Esophagus muscularis mucosa (tissue), 4 donors: ENCODE results near the gene CDH6. TPM values are rescaled to one million over a fixed set of nuclear protein-coding genes. Genes with fewer than 3 reads are reported as not detected.

Experiments used
- DNase-seq: peaks from one replicate; pipeline ENCODE4 v3.0.0-alpha.2; 2017; ENCODE audit errors: extremely low spot score
- H3K27ac ChIP-seq, 4 donors: fragments of 200-600 bp; sonication (generic); replicated peaks in 1 of 4; 1 replicate in 3 of 4; 2 replicates in 1 of 4; pipeline ENCODE4 v1.5.1; 2016 to 2019; ENCODE audit warnings: mild to moderate bottlenecking in 1 of 4
- H3K27me3 ChIP-seq, 4 donors: fragments of 200-600 bp; sonication (generic); one replicate each; pipeline versions ENCODE4 v1.5.1 to v1.6.0; 2016 to 2019
- H3K36me3 ChIP-seq, 4 donors: fragments of 200-600 bp; sonication (generic); one replicate each; pipeline ENCODE4 v1.5.1; 2016 to 2019
- H3K4me1 ChIP-seq, 4 donors: fragments of 200-600 bp; sonication (generic); one replicate each; pipeline ENCODE4 v1.5.1; 2016 to 2019
- H3K4me3 ChIP-seq, 4 donors: fragments of 200-600 bp; sonication (generic); 1 replicate in 2 of 4; 2 replicates in 2 of 4; pipeline ENCODE4 v1.5.1; 2016 to 2019; ENCODE audit warnings: mild to moderate bottlenecking in 4 of 4, moderate library complexity in 1 of 4
- H3K9me3 ChIP-seq, 4 donors: fragments of 200-600 bp; sonication (generic); 1 replicate in 3 of 4; 2 replicates in 1 of 4; pipeline ENCODE4 v1.5.1; 2016 to 2019
- EP300 ChIP-seq: sonication (generic); formaldehyde crosslinking; IDR thresholded peaks from one replicate; pipeline ENCODE4 v1.6.1; 2017; ENCODE audit warnings: antibody characterized with exemption
- POLR2A ChIP-seq: fragments of 450-650 bp; IDR thresholded peaks from one replicate; pipeline ENCODE4 v1.6.1; 2017; ENCODE audit warnings: antibody characterized with exemption, moderate library complexity, mild to moderate bottlenecking, low read depth
- POLR2AphosphoS5 ChIP-seq, 2 donors: sonication (generic); formaldehyde crosslinking; IDR thresholded peaks; one replicate each; pipeline ENCODE4 v1.6.1; 2017; ENCODE audit warnings: antibody characterized with exemption in 2 of 2
- WGBS: methylation state at CpG from one replicate; pipeline ENCODE4 v1.1.5; 2018; 5-methylcytosine and 5-hydroxymethylcytosine counted together
- intact Hi-C: fragments of 100-400 bp; cut with DNase I; formaldehyde crosslinking; loops from one replicate; pipeline ENCODE4 v1.15.1; 2023
- total RNA-seq, 4 donors: library from RNA; depleted of rRNA; stranded (reverse); fragments of >200 nt; gene quantifications; one replicate each; pipeline versions ENCODE4 v1.1.0 to v1.2.1, GENCODE V29; 2016
- TF ChIP-seq, protein P1 (sequence below), 3 experiments: fragments of 200-600 bp in 2 of 3; fragments of 450-650 bp in 1 of 3; sonication (generic) in 2 of 3; IDR thresholded peaks; one replicate each; pipeline ENCODE4 v1.5.1; 2017 to 2019; ENCODE audit warnings: antibody characterized with exemption in 3 of 3, mild to moderate bottlenecking in 2 of 3, moderate library complexity in 1 of 3

CDH6 gene
- total RNA-seq, 4 donors from 2014 or later, result 0.83 to 5.3 (median 3.9) TPM

DNA sequence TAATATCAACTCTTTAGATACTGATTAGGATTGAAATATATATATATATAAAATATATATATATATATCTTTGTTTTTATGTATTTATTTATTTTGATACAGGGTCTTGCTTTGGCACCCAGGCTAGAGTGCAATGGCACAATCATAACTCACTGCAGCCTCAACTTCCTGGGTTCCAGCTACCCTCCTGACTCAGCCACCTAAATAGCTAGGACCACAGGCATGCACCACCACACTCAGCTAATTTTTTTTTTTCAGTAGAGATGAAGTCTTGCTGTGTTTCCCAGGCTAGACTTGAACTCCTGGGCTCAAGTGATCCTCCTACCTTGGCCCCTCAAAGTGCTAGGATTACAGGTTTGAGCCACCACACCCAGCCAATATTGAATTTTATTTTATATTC, 20.6 kb upstream of the CDH6 start:
- Histone ChIP-seq H3K4me1 (no peaks in the 10 kb centered on the region), H3K9me3 (no peaks in the 10 kb centered on the region), H3K36me3 (no peaks in the 10 kb centered on the region), H3K4me3 (no peak overlapping the region), H3K27ac (no peak overlapping the region), H3K27me3 (no peaks in the 10 kb centered on the region)
- intact Hi-C loops, result no loop called here
- TF ChIP-seq, protein P1, sequence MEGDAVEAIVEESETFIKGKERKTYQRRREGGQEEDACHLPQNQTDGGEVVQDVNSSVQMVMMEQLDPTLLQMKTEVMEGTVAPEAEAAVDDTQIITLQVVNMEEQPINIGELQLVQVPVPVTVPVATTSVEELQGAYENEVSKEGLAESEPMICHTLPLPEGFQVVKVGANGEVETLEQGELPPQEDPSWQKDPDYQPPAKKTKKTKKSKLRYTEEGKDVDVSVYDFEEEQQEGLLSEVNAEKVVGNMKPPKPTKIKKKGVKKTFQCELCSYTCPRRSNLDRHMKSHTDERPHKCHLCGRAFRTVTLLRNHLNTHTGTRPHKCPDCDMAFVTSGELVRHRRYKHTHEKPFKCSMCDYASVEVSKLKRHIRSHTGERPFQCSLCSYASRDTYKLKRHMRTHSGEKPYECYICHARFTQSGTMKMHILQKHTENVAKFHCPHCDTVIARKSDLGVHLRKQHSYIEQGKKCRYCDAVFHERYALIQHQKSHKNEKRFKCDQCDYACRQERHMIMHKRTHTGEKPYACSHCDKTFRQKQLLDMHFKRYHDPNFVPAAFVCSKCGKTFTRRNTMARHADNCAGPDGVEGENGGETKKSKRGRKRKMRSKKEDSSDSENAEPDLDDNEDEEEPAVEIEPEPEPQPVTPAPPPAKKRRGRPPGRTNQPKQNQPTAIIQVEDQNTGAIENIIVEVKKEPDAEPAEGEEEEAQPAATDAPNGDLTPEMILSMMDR (IDR thresholded peaks at IDR 0.05), result no peak
- TF ChIP-seq POLR2AphosphoS5 (IDR thresholded peaks at IDR 0.05), result no peak
- TF ChIP-seq EP300, result no peak
- no peak for DNase-seq

DNA sequence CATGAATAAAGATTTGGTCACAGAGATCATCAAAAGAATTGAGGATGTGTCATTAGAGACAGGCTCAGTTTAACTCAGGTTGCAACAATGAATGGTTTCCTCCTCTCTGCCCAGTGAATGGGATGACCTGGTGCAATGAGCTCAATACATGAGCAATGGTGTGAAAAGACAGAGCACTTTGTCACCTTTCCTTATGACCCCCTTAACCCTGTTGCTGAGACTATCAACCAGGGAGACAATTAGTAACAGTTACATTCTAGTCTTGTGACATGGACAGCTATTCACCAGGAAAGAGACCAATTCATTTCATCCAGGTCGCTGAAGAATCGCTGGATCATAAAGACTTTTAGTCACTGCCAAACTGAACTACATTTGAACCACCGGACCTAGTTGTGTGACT, 19.9 kb upstream of the CDH6 start:
- H3K4me1 ChIP-seq, result no peaks in the 10 kb centered on the region
- 88% methylated on average over 3 of the region's 3 CpGs for WGBS
- H3K27ac ChIP-seq, result no peak overlapping the region
- intact Hi-C loops, result no loop called here
- TF ChIP-seq, protein P1 (IDR thresholded peaks at IDR 0.05), result no peak
- TF ChIP-seq POLR2A (no peak), POLR2AphosphoS5 (IDR thresholded peaks at IDR 0.05) (no peak), EP300 (no peak)
- no peak overlapping the region for H3K4me3 ChIP-seq
- no peaks in the 10 kb centered on the region for H3K9me3 ChIP-seq
- DNase-seq, result no peak
- no peaks in the 10 kb centered on the region for H3K36me3 ChIP-seq
- no peaks in the 10 kb centered on the region for H3K27me3 ChIP-seq

DNA sequence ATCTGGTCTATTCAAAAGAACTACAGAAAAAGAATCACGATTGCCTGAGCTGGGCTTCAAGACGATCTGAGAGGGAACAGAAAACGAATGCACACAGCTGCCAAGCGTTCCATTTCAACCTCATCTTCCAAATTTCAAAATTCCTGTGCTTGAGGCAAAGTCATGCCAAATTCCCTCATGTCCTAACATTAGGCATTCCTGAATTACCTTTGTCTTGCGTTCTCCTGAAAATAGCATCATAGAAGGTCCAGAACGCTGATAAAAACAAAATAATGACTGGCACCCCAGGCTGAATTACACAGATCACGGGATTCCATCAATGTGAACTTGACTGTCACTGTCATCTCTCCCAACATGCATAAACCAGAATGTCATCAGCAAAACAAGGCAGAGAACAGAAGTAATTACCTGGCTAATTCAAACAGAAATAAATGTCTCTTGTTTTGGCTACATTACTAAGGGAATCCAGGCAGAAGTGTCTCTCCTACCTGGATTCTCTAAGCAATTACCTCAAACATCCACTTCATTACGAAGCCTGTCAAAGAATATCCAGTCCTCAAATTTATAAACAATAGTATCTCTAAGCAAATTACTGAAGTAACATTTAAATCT, 12.0 kb upstream of the CDH6 start:
- TF ChIP-seq POLR2A, result no peak
- TF ChIP-seq, protein P1 (IDR thresholded peaks at IDR 0.05), result no peak
- TF ChIP-seq EP300, result no peak
- no peak for TF ChIP-seq POLR2AphosphoS5 (IDR thresholded peaks at IDR 0.05)
- H3K9me3 ChIP-seq, result no peaks in the 10 kb centered on the region
- intact Hi-C loops, result no loop called here
- no peak overlapping the region for H3K27ac ChIP-seq
- 82% methylated on average over 8 of the region's 8 CpGs for WGBS
- no peak overlapping the region for H3K4me3 ChIP-seq
- no peaks in the 10 kb centered on the region for H3K36me3 ChIP-seq
- H3K4me1 ChIP-seq, result no peaks in the 10 kb centered on the region
- H3K27me3 ChIP-seq, result no peaks in the 10 kb centered on the region
- no peak for DNase-seq

DNA sequence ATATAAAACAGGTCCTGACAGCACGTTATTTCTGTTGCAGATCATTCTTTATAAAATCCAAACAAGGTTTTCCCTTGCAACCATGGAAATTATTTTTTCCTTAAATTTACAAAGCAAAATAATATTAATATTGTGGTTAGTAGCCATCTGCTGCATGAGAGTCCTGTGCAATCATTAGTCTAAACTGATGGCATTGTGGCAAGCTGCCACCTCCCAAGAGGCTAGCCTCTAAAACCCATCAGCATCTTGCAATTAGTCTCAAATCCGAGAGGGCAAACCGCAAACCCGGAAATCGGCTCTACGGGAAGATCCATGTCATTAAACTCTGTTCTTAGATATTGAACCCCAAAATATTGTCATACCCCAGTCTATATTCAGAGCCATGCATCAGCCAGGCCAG, 11.3 kb upstream of the CDH6 start:
- no peak for DNase-seq
- no peak overlapping the region for H3K4me3 ChIP-seq
- H3K9me3 ChIP-seq, result no peaks in the 10 kb centered on the region
- intact Hi-C loops, result no loop called here
- no peak for TF ChIP-seq EP300
- TF ChIP-seq, protein P1 (IDR thresholded peaks at IDR 0.05), result no peak
- no peak for TF ChIP-seq POLR2A
- TF ChIP-seq POLR2AphosphoS5 (IDR thresholded peaks at IDR 0.05), result no peak
- H3K4me1 ChIP-seq, result no peaks in the 10 kb centered on the region
- no peaks in the 10 kb centered on the region for H3K36me3 ChIP-seq
- 94% methylated on average over 6 of the region's 6 CpGs for WGBS
- no peak overlapping the region for H3K27ac ChIP-seq
- no peaks in the 10 kb centered on the region for H3K27me3 ChIP-seq

DNA sequence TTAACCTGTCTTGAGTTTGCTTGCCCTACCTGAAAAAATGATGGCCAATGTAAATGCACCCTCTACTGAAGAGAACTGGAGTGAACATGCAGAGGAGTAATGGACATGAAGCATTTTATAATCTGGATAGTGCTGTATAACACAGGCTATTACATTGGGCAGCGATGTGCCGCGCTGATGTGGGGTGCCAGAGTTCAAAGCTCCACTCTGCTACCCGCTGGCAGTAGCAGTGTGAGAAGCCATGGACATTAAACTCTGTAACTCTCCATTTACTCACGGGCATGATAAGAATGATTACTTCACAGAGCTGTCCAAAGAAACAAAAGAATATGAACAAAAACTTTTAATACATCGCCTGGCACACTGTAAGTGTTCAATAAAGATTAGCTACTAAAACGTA, 7.5 kb upstream of the CDH6 start:
- Histone ChIP-seq H3K4me3 (no peak overlapping the region), H3K27me3 (peaks cover 0 to 2% (median 0%) of the 10 kb centered on the region in 4 donors), H3K4me1 (no peaks in the 10 kb centered on the region), H3K36me3 (no peaks in the 10 kb centered on the region), H3K9me3 (no peaks in the 10 kb centered on the region), H3K27ac (no peak overlapping the region)
- WGBS, result 75% methylated on average over 7 of the region's 7 CpGs
- intact Hi-C loops, result no loop called here
- no peak for DNase-seq
- TF ChIP-seq, protein P1 (IDR thresholded peaks at IDR 0.05), result no peak
- TF ChIP-seq POLR2AphosphoS5 (IDR thresholded peaks at IDR 0.05), result no peak
- TF ChIP-seq EP300, result no peak
- no peak for TF ChIP-seq POLR2A
